ENCODE results near the gene ROR2. TPM values are rescaled to one million over a fixed set of nuclear protein-coding genes. Genes with fewer than 3 reads are reported as not detected.

The ROR2 gene
- polyA plus RNA-seq, 3 donors: 16.4 to 20.6 (median 20.5) TPM

DNA sequence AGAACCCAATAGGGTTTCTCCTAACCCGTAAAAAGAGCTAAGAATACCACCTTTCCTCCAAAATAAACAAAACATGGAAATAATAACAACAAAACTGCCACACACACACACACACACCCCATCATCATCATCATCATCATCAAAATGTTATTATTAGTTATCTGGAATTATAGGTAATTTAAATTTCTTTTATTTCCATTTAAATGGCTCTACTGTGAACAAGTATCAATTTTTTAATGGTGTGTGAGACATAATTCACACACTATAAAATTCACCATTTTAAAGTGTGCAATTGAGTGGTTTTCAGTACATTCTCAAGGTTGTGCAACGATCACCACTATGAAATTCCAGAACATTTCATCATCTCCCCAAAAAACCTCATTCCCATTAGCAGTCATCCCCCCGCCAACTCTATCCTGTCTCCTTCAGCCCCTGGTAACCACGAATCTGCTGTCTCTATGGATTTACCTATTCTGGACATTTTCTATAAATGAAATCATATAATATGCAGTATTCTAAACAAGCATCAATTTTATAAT, 172.7 kb downstream of the ROR2 start:
- DNase-seq: no peak

DNA sequence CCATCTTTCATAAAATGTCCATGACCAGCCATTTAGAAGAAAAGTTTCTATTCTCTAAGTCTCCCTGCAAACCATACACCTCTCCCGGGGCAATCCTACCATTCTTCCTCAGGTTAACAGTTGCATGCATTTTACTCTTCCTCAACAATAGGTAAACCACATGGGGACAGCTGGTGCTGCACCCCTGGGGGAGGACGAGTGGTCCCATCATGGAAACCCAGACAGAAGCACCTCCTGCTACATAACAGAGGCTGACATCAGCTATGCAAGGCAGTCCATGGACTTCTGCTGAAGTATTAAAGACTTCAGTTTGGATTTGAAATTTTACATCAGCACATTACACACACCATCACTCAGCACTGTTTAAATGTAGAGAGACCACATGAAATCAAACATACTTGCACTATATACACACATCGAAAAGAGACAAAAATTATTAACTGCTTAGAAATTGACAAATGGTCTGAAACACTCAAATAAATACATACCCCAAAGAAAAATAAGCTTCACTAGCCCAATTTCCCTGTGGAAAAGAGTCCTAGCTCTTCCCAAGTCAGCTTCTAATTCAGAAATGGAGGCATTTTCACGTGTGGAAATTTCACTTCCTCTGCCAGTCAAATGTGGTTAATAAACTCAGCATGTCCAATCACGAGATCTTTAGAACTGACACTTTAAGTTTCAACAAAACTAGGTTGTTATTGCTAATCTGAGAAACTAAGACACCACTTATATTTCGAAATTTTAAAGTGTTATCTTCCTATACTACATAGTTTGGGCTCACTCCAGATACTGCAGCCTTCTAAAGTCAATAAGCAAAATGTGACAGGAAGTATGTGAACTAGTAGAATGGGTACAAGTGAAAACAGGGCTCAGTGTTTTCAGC, 173.4 kb downstream of the ROR2 start:
- DNase-seq: no peak

DNA sequence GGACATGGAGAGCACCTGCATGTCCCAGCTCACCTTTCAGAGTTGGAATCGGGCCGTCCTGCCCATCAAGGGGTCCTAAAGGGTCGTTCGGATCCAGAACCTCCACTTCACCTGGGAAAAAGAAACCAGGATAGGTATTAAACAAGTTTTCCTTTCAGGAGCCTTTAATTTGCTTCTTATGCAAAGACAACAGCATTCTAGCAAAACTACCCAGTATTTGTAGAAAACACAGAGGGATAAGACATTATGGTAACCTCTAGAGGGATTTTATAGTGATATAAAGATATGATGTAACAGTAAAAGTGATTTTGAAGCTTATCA, 174.4 kb downstream of the ROR2 start:
- no peak for DNase-seq

DNA sequence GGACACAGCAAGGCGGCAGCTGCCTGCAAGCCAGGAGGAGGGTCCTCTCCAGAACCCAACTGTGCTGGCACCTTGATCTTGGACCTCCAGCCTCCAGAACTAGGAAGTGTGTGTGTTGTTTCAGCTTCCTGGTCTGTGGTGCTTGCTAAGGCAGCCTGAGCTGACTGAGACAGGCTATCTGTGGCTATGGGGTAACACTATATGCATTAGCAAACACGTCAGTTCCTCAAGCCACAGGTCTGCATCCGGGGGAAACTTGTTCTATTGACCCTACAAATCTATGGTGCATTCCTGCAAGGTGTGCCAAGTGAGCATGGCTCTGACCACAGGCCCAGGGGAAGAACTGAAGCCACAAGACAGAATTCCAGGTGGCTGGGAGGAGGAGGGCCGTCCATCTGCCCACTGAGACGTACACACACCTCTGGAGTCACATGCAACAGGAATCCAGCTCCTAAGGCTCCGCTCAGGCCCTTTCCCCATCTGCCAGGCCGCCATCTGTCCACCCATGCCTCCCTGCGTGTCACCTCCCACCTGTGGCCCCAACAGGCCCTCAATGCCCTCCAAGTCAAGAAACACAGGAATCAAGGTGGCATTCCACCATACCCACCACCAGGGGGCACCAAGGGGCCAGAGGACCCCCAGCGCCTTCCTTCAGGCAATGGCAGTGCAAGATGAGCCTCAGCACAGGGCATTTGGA, 174.9 kb downstream of the ROR2 start:
- DNase-seq: peak; percentile 71

DNA sequence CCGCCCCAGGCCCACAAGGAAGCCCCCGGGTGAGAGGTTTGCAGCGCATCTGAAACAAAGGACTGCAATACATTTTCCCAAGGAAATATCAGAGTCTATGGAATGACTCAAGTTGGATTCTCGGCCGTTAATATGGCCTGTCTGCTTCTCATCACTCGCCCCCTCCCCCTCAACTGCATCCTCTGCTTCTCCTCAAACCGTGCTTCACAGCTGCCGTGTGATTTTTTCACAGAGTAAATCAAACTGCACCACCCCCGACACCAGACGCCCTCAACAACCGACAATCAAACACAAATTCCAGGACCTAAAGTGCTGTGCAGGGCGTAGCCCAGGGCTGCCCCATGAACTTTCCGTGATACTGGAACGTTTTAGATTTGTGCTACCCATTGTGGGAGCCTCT, 176.9 kb downstream of the ROR2 start:
- no peak for DNase-seq

DNA sequence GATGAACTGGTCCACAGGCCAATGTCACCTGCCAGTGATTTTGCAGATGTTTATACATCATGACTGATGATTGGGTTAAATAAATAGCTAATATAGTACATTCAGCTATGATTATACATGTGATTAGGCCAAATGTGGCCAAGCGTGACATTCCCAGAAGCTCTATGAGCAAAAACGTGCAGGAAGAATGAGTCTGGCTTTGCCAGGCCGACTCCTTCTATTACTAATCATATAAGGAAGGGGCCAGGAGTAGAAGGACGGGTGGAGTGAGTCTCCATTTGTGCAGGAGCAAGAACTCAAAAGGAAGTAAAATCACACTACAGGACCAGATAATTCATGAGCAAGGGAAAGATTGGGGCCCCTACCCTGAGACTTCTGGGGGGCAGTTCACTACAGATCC, 178.2 kb downstream of the ROR2 start:
- DNase-seq: no peak

DNA sequence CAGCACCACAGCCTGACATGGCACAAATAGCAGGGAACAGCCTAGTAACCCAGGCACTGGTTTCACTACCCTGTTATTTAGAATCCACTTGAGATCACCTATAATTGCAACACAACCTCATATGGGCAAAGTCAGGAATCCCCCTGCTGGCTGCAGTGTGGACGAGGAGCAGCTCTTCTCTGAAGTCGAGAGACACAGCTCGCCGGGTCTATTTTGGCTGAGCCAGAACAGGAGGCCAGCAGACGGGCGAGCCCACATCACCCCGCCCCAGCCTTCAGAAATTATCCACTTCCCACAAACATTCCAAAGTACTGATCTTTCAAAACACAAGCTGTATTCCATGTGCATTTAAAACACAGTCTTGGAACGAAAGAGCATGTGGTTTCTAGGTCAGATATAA, 179.0 kb downstream of the ROR2 start:
- no peak for DNase-seq

DNA sequence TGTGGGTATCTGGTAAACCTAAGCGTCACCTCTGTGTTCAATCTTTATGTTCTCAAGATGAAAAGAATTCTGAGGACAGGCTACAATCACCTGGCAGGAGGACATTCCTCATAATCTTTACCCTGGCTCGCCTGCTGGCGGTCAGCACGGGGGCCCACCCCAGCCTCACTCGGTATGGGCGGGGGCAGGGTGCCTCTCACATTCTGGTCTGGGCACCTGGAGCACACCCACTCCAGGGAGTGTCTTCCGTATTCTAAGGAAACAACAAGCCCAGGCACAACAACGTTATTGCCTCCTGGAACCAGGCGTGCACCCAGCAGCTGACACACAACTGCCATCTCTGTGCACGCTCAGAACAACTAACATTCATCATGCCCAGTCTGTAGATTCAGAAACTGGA, 179.8 kb downstream of the ROR2 start:
- DNase-seq: no peak

DNA sequence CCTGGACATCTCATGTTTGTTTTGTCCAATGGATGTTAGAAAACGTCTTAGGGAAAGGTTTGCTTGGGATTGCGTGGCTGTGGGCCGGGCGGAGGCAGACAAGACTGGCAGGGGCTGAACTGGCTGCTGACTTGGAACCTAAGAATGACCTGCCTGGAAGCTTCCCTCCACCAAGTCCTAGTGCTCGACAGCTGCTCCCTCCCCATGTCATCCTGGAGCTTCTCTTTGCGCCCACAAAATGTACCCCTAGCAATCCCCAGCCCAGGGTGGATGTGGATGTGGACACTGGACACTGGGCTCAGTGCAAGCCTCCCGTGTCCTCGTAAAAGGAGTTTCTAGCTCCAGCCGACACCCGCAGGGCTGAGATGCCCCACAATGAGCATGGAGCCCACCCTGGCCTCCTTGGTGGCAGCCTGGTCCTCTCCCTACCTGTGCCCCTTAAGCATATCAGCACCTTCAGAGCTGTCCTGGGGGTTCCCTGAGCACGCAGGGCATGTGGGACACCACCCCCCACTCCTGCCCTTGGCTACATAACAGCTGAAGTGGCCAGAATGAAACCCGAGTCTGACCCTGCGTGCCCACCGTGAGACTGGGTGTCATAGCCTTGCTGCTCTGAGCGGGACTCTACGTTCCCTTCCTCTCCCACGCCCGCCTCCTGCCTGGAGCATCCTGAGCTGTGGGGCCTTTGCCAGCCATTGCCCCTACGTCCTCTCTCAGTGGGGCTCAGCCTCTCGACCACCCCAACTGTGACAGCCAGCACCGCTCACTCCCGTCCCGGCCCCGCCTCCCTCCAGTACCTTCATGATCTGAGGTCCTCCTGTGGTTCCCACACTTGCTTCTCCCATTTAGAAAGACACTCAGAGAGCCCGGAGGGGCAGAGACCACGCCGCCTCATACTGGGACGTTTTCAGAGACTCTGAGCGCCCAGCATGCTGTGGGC, 180.8 kb downstream of the ROR2 start:
- DNase-seq: no peak

DNA sequence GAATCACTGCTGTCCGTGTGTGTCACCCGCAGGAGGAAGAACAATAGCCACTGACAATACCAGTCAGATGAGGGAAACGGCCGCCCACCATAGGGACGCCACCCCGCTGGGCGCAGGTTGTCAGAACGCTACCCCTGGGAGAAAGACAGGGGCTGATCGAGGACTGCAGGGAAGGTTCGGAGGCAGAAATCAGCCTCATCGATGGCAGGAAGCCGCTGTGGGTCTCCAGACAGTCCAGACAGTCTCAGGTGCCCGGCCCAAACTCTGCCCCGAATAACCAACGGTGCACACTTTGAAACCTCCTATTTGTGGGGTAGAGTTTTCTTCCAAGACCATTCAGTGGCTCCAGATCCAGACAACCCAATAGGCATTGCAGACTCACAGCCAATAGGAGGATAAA, 181.5 kb downstream of the ROR2 start:
- no peak for DNase-seq

DNA sequence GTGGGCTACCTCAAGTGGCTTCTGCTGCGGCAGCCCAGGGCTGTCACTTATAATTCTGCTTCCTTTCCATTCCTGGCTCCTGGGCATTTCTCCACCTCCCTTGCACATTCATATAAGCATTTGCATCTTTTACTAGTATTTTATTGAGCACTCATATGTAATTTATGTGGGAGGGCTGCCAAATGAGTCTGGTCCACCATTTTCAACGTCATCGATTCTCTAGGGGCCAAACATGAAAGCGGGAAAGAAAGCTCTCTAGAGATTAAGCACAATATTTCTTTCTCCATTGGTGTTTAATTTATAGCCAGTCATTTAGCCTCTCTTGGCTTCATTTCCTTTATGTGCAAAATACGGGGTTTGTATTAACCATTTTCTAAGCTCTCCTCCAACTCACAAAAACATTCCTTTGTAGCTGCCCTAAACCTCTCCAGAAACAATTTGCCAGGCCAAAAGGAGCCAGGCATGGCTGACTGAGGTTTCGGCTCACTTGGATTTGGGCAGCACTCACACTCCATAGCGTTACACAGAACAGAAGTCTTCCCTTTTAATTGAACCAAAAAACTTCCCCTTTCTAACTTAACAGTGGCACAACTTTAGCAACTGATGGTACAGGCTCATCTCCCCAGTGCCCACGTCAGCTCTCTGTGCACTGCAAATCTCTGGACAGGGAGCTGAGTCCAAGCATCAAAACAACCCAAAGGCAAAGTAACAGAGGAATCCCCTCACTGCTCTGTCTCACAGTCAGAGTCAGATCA, 183.5 kb downstream of the ROR2 start:
- DNase-seq: peak; percentile 57

DNA sequence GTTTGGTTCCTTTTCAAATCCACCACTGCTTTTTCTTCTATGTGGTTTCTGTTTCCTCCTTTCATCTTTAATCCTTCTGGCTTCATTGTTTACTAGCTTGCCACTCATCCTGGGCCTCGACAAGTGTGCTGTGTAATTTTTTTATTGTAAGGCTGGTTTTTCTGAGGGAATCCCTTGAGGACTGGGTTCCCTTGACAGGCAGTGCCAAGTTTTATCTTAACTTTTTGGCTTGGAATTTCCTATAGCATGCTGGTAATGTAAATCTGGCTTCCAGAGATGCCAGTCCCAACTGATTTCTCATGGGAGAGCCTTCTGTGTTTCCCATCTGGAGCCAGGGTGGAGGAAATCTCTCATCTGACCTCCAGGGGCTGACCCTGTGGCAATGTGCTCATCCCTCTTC, 184.7 kb downstream of the ROR2 start:
- no peak for DNase-seq

DNA sequence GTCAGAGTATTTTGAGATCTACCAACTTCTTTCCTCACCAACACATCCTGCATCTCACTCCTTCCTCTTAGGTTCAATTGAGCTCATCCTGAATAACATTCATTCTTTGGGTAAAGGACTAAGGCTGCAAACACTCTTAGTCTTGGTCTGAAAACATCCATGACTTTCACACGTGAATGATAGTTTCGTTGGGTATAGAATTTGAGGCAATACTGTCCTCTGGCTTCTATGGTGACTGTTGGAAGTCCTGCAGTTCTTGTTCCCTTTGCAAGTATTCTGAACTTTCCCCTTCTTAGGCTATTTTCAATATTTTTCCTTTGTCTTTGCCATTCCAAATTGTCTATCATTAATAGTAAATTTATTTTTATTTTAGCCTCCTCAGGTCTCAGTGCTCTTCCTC, 185.4 kb downstream of the ROR2 start:
- DNase-seq: no peak

DNA sequence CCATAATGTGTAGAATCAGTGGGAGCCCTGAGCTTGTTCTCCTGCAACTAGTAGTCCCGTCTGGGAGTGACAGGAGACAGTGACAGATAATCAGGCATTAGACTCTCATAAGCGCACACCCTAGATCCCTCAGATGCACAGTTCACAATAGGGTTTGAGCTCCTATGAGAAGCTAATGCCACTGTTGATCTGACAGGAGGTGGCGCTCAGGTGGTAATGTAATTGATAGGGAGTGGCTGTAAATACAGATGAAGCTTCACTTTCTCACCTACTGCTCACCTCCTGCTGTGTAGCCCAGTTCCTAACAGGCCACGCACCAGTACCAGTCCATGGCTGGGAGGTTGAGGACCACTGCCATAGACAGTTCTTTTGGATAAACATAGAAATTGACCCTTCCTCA, 188.7 kb downstream of the ROR2 start:
- no peak for DNase-seq

DNA sequence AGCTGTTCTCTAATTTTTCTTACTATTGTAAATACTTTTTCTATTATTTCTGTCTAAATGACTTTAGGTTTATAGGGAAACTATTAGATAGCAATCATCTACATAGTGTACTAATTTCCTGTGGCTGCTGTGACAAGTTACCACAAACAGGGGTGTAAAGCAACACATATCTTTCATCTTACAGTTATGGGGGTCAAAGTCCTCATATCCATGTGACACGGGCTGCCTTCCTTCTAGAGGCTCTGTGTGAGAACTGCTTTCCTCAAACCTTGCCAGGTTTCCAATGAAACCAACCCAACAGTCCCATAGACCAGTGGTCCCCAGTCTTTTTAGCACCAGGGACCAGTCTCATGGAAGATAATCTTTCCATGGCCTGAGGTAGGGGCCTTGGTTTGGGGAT, 189.1 kb downstream of the ROR2 start:
- no peak for DNase-seq

DNA sequence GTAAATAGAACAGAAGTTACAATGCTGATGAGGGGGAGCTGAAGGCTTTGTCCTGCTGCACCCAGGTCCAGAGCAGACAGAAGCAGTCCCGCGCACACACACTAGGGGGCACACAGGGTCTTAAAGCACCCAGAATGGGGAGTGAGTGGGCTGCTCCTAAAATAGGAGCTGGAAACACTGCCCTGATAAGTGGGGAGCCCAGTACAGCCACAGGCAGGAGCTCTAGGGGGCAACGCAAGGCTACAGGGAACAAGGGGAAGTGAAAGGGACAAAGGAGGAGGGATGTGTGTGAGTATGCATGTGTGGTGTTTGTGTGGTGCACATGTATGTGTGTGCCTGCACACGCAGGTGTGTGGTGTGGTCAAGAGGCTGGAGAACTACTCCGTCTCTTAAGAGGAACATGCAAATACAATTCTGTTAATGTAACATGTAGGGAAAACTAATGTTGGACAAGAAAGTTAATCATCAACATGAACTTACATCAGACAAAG, 191.5 kb downstream of the ROR2 start:
- DNase-seq: no peak

DNA sequence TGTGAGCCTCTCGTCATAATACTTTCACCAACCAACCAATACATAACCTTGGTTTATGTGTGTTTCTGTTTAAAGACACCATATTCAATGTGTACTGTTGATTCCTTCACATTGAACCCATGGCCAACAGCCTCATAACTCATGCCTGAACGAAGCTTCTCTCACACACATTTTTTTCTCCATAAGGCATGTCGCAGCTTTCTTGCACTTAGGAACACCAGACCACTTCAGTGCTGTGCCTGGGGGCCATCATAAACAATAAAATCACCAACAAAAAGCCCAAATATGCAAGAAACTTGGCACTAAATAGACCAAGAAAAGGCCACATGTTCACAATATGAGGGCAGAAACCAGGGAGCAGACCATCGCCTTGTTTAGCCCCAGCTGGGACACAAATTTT, 192.2 kb downstream of the ROR2 start:
- no peak for DNase-seq

DNA sequence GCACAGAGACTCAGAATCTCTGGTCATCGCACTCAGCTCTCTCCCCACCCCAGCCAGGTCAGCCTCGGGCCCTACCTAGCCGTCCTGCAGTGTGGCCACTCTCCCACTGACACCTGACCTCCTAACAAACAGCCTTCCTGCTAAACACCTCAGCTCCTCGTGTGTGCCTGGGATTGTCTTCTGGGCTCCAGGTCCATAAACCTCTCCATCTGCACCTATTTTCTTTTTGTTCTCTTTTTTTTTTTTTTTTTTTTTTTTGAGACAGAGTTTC, 193.6 kb downstream of the ROR2 start:
- DNase-seq: no peak

DNA sequence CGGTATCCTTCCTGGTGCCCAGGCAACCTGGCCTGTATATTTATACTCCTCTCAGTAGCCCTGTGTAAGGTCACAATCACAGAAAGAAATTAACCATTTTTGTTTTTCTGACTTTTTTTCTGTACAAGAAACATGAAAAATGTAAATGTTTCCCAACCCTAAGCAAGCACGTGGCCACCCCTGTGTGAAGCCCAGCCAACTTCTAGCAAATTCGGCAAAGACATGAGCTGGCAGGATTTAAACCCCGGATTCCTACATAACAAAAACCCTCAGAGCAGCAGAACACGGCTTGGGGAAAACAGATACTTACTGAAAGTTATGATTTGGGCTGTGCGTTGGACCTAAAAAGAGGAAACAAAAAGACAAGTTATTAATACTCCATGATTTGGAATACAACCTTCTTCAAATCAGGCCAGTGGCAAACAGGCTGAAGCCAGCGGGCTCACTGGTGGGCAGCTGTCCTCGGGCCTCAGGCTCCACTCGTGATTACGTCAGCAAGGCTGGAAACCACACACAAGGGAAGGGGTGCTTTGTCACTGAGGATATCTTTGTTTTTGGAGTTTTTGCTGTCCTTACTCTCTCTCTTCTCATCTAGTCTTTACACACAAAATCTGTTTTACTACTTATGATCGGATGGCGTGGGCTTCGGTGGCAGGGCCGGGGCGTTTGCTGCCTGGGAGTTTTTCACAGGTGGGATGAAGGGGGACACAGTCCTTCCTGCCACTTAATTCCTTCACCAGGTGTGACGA, 194.1 kb downstream of the ROR2 start:
- no peak for DNase-seq

DNA sequence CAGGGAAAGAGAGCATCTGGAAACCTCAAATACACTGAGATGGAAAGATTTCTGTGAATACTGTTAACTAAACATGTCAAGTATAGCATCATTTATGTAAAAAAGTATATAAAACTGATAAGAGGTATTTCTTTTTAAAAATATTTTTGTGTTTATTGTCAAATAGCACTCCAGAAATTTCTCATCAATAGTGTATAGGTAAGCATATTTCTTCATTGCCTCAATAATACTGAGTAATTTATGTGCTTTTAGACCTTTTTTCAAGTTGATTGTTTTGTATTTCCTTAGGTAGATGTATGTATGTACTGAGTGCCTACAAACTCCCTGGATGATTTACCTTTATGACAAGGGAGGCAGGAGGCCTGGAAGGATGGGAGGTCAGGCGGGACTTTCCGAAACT, 196.3 kb downstream of the ROR2 start:
- no peak for DNase-seq

DNA sequence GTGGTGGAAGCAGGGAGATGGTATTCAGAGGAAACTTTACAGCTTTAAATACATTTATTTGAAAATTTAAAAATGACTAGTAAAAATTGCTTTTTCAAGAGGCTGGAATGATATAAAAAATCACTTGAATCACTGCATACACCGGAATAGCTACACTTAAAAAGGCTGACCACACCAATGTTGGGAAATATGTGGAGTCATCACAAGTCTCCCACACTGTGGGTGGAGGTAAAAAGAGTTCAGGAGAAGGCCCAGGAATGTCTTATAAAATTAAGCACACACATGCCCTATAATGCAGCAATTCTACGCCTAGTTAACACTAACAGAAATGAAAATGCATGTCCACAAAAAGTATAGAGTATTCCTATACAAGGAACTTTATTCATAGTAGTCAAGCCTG, 198.1 kb downstream of the ROR2 start:
- DNase-seq: no peak

Data from renal pelvis (tissue), 4 donors.